ENCODE data around the gene NFYA. TPM values are rescaled to one million over a fixed set of nuclear protein-coding genes. Genes with fewer than 3 reads are reported as not detected.

The NFYA gene
- total RNA-seq, 1 experiment from 2014 or later = 41.5 TPM

DNA sequence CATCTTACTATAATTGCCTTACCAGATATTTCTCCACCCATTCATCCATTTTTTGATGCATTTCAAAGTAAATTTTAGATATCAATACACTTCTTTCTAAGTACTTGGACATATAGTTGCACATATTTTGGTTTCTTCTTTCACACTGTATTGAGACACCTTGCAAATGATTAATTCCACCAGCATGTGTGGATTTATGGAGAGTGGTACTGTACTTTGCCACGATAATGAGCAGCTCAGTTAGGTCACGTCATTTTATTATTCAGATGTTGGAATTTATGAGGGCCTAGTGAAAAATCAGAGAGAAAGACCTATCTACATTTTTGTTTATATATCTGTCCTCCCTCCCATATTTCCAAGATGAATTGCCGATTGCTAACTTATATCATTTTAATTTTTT lies 5.3 kb downstream of the NFYA start:
- TF ChIP-seq, protein P1, sequence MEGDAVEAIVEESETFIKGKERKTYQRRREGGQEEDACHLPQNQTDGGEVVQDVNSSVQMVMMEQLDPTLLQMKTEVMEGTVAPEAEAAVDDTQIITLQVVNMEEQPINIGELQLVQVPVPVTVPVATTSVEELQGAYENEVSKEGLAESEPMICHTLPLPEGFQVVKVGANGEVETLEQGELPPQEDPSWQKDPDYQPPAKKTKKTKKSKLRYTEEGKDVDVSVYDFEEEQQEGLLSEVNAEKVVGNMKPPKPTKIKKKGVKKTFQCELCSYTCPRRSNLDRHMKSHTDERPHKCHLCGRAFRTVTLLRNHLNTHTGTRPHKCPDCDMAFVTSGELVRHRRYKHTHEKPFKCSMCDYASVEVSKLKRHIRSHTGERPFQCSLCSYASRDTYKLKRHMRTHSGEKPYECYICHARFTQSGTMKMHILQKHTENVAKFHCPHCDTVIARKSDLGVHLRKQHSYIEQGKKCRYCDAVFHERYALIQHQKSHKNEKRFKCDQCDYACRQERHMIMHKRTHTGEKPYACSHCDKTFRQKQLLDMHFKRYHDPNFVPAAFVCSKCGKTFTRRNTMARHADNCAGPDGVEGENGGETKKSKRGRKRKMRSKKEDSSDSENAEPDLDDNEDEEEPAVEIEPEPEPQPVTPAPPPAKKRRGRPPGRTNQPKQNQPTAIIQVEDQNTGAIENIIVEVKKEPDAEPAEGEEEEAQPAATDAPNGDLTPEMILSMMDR (IDR thresholded peaks at IDR 0.05; ENCODE audit: unreplicated experiment) = no peak
- Mint-ChIP-seq H3K9me3 (ENCODE audit: unreplicated experiment) (no peaks in the 10 kb centered on the region), H3K36me3 (ENCODE audit: insufficient read depth, unreplicated experiment) (peaks cover 39% of the 10 kb centered on the region), H3K27me3 (ENCODE audit: insufficient read depth, unreplicated experiment) (no peaks in the 10 kb centered on the region), H3K27ac (ENCODE audit: low read depth, unreplicated experiment) (peak overlapping the region; percentile 37), H3K4me1 (ENCODE audit: insufficient read depth, unreplicated experiment) (peaks cover 43% of the 10 kb centered on the region), H3K4me3 (ENCODE audit: unreplicated experiment) (no peak overlapping the region)
- no TSS peak for BruUV-seq (replicated peaks)
- CTCF ChIA-PET = interaction anchor here (0.5 kb wide), 1 partner anchor 22 kb away, joined by 3 read pairs; no protein-coding TSS in a partner anchor
- intact Hi-C loops (cut with micrococcal nuclease) = no loop called here
- DNase-seq (ENCODE audit: unreplicated experiment) = no peak
- POLR2A ChIA-PET = no interaction called here

DNA sequence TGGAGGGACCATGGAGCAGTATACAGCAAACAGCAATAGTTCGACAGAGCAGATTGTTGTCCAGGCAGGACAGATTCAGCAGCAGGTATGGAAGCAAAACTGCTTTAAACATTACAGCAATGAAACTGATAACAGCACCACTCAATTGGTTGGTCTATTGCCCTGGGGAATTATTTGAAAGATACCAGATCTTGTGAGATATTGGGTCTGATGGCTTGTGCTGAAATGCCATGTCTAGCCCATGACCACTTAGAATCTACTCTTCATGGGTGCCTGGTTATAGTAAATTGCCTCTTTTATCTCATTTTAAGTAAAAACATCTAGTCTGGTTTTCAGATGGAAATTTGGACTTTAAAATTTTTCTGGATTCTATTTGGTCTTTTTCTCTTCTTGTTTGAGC lies 6.3 kb downstream of the NFYA start:
- CTCF ChIA-PET = interaction anchor here (0.7 kb wide), 1 partner anchor 13 kb away, joined by 3 read pairs; no protein-coding TSS in a partner anchor
- peaks cover 48% of the 10 kb centered on the region for H3K36me3 Mint-ChIP-seq (ENCODE audit: insufficient read depth, unreplicated experiment)
- intact Hi-C loops (cut with micrococcal nuclease) = no loop called here
- no peak overlapping the region for H3K27ac Mint-ChIP-seq (ENCODE audit: low read depth, unreplicated experiment)
- H3K4me1 Mint-ChIP-seq (ENCODE audit: insufficient read depth, unreplicated experiment) = peaks cover 42% of the 10 kb centered on the region
- H3K27me3 Mint-ChIP-seq (ENCODE audit: insufficient read depth, unreplicated experiment) = no peaks in the 10 kb centered on the region
- TF ChIP-seq, protein P1 (IDR thresholded peaks at IDR 0.05; ENCODE audit: unreplicated experiment) = no peak
- POLR2A ChIA-PET = interaction anchor here (0.6 to 1.9 kb wide), 2 partner anchors 13 to 709 kb away, joined by 3 to 4 read pairs; no protein-coding TSS in a partner anchor
- no peaks in the 10 kb centered on the region for H3K9me3 Mint-ChIP-seq (ENCODE audit: unreplicated experiment)
- H3K4me3 Mint-ChIP-seq (ENCODE audit: unreplicated experiment) = no peak overlapping the region
- no peak for DNase-seq (ENCODE audit: unreplicated experiment)
- BruUV-seq (replicated peaks) = no TSS peak

DNA sequence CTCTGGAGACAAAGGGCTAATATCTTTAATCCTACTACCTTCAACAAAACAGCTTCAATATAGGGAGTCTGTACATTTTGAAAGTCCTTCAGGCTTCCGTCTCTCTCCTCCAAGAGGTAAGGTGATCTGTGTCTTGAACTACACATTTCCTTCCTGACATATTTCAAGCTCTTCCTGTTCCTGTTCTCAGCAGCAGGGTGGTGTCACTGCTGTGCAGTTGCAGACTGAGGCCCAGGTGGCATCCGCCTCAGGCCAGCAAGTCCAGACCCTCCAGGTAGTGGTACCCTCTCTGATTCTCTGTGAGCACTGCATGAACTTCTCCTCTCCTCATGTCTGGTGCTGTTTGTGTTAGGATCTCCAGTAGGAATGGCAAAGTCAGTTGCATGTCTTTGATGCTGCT lies 7.8 kb downstream of the NFYA start:
- no TSS peak for BruUV-seq (replicated peaks)
- Mint-ChIP-seq H3K4me1 (ENCODE audit: insufficient read depth, unreplicated experiment) (peaks cover 31% of the 10 kb centered on the region), H3K36me3 (ENCODE audit: insufficient read depth, unreplicated experiment) (peaks cover 62% of the 10 kb centered on the region), H3K27me3 (ENCODE audit: insufficient read depth, unreplicated experiment) (no peaks in the 10 kb centered on the region), H3K4me3 (ENCODE audit: unreplicated experiment) (no peak overlapping the region), H3K27ac (ENCODE audit: low read depth, unreplicated experiment) (peak overlapping the region; percentile 28), H3K9me3 (ENCODE audit: unreplicated experiment) (no peaks in the 10 kb centered on the region)
- DNase-seq (ENCODE audit: unreplicated experiment) = no peak
- ChIA-PET CTCF (interaction anchor here (1.1 to 1.3 kb wide), 2 partner anchors 11 to 41 kb away, joined by 3 to 7 read pairs; no protein-coding TSS in a partner anchor), POLR2A (no interaction called here)
- TF ChIP-seq, protein P1 (IDR thresholded peaks at IDR 0.05; ENCODE audit: unreplicated experiment) = no peak
- intact Hi-C loops (cut with micrococcal nuclease) = no loop called here

DNA sequence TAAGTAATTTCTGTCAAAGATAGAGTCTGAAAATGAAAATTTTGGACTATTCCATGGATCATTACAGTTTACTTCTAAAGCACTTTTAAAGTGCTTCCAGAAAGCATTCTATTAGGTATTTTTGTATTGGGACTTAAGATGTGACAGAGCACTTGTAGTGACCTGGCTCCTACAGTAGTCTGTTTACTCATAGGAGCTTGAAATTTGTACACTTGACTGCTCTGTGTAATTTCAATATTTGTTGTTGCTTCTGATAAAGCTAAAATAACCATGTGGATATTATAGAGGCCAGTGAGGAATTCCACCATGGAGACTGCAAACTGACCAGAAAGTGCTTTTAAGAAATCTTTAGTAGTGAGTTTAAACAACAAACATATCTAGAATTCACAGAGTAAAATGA lies 10.3 kb downstream of the NFYA start:
- CTCF ChIA-PET = interaction anchor here (1.6 to 1.7 kb wide), 2 partner anchors 9 to 237 kb away, joined by 5 to 8 read pairs; no protein-coding TSS in a partner anchor
- Mint-ChIP-seq H3K4me1 (ENCODE audit: insufficient read depth, unreplicated experiment) (peaks cover 14% of the 10 kb centered on the region), H3K36me3 (ENCODE audit: insufficient read depth, unreplicated experiment) (peaks cover 83% of the 10 kb centered on the region), H3K4me3 (ENCODE audit: unreplicated experiment) (no peak overlapping the region), H3K27ac (ENCODE audit: low read depth, unreplicated experiment) (no peak overlapping the region), H3K9me3 (ENCODE audit: unreplicated experiment) (no peaks in the 10 kb centered on the region), H3K27me3 (ENCODE audit: insufficient read depth, unreplicated experiment) (no peaks in the 10 kb centered on the region)
- no TSS peak for BruUV-seq (replicated peaks)
- no peak for DNase-seq (ENCODE audit: unreplicated experiment)
- intact Hi-C loops (cut with micrococcal nuclease) = no loop called here
- TF ChIP-seq, protein P1 (IDR thresholded peaks at IDR 0.05; ENCODE audit: unreplicated experiment) = no peak
- POLR2A ChIA-PET = interaction anchor here (1.5 to 2.0 kb wide), 2 partner anchors 8 to 11 kb away, joined by 5 to 9 read pairs; partner anchors contain the start of genes NFYA and OARD1
